Putamen (tissue), 1 donor: ENCODE data around the gene CPT2.

Experiments used
- DNase-seq: peaks from one replicate; pipeline ENCODE4 v3.0.0-alpha.2; 2016; ENCODE audit warnings: low spot score

The CPT2 gene

GRCh38 chr1:53196485-53197290 is at the start of gene CPT2:
Gene CPT2, plus strand, starts transcription at chr1:53196824. Its CDS starts 120 bp downstream, at chr1:53196944.
- peak; percentile 92 for DNase-seq

- DNase-seq: no peak
Observed at GRCh38 chr1:53147174-53147573, 49.5 kb upstream of the CPT2 start.

GRCh38 chr1:53148123-53148522 is 48.5 kb upstream of the CPT2 start:
- DNase-seq: no peak

GRCh38 chr1:53153752-53154151 is 42.9 kb upstream of the CPT2 start:
- DNase-seq: no peak

GRCh38 chr1:53154859-53155438 is 41.7 kb upstream of the CPT2 start:
- DNase-seq: no peak

GRCh38 chr1:53155534-53155933 is 41.1 kb upstream of the CPT2 start:
- DNase-seq: no peak

GRCh38 chr1:53155945-53156344 is 40.7 kb upstream of the CPT2 start:
- no peak for DNase-seq

GRCh38 chr1:53156783-53157182 is 39.8 kb upstream of the CPT2 start:
- no peak for DNase-seq

- DNase-seq: no peak
Observed at GRCh38 chr1:53158900-53159299, 37.7 kb upstream of the CPT2 start.

GRCh38 chr1:53160924-53161378 is 35.7 kb upstream of the CPT2 start:
- DNase-seq: no peak

GRCh38 chr1:53162621-53163020 is 34.0 kb upstream of the CPT2 start:
- no peak for DNase-seq

GRCh38 chr1:53163291-53163768 is 33.3 kb upstream of the CPT2 start:
- no peak for DNase-seq

GRCh38 chr1:53165408-53165961 is 31.1 kb upstream of the CPT2 start:
- DNase-seq: no peak

- no peak for DNase-seq
Observed at GRCh38 chr1:53166366-53166765, 30.3 kb upstream of the CPT2 start.

GRCh38 chr1:53166912-53167311 is 29.7 kb upstream of the CPT2 start:
- no peak for DNase-seq

GRCh38 chr1:53172426-53173128 is 24.0 kb upstream of the CPT2 start:
- no peak for DNase-seq

GRCh38 chr1:53174971-53175913 is 21.4 kb upstream of the CPT2 start:
- DNase-seq: no peak

GRCh38 chr1:53176452-53177208 is 20.0 kb upstream of the CPT2 start:
- DNase-seq: no peak

GRCh38 chr1:53180226-53180625 is 16.4 kb upstream of the CPT2 start:
- DNase-seq: no peak

GRCh38 chr1:53180951-53181350 is 15.7 kb upstream of the CPT2 start:
- DNase-seq: no peak
